HG02884 (cell line): ENCODE measurements around the gene LRRK1.

Source experiments
- ATAC-seq: cut with Tn5 transposase; IDR thresholded peaks from one replicate; pipeline ENCODE4 v1.9.1; 2021; ENCODE audit warnings: mild to moderate bottlenecking, moderate library complexity; ENCODE audit not compliant: unreplicated experiment

LRRK1 gene

DNA sequence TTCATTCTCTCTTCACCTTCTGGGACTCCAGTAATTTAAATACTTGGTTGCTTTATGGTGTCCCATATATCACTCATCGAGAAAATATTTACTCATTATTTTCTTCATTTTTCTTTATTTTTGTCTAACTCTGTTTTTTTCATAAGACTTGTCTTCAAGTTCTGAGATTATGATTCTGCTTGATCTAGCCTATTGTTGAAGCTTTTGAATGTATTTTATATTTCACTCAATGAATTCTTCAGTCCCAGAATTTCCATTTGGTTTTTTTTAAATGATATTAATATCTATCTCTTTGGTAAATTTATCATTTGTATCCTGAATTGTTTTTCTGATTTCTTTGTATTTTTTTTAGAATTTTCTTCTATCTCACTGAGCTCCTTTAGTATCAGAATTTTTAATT lies 117.0 kb downstream of the LRRK1 start:
- ATAC-seq, result no peak

DNA sequence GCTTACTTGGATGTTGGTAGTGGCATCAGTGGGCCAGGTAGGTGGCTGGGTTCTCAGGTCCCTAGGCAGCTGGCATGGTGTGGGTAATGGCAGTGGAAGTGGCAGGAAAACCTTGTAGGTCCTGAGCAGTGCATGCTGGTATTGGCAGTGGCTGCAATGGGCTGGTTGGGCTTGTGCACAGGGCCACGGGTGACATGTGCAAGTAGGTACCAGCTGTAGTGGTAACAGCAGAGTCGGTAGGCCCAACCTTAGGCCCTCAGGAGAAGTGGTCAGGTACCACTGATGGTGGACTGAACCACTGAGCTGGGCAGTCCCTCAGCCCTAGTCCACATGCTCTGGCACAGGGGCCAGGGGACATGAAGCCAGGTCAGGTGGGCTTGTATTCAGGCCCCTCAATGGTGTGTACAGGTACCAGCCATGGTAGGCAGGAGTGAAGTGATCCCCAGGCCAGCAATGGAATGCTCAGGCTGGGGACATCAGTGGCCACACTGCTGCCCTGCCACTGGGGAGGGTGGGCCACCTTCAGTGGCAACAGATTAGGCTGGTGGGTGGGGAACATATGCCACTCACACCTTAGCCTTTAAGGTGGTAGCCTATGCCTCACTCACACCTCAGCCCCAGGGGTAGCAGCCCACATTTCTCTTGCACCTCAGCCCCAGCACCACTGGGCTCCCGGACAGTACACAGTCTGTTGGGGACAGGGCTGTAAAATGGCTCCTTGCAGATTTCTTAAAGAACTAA lies 118.1 kb downstream of the LRRK1 start:
- no peak for ATAC-seq

DNA sequence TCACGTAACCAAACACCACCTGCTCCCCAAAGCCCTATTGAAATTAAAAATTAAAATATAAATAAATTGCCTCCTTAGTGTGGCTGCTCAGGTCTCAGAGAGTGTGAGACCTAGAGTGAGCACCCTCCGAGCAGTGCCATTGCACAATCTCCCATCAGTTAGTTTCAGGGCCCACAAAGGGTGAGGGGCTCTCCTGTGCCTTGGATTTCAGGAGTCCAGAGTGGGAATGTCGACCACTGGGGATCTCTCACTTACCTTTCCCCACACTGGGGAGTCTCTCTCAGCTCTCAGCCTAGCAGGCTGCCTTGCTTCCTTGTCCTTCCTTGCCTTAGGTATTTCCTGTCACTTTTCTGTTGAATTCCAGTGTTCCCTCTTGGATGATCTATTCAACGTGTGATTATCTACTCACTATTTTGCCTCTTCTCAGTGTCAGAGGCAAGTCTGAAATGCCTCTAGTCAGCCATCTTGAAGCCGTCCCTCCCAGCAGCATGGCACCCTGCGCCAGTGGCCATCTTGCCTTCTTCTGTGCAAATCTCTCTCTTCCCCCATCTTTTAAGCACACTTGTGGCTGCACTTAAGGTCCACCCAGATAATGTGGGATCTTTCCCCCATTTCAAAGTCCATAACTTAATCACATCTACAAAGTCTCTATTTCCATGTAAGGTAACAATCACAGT lies 119.3 kb downstream of the LRRK1 start:
- no peak for ATAC-seq

GRCh38 chr15:101039461-101039860 lies 120.3 kb downstream of the LRRK1 start:
- no peak for ATAC-seq

DNA sequence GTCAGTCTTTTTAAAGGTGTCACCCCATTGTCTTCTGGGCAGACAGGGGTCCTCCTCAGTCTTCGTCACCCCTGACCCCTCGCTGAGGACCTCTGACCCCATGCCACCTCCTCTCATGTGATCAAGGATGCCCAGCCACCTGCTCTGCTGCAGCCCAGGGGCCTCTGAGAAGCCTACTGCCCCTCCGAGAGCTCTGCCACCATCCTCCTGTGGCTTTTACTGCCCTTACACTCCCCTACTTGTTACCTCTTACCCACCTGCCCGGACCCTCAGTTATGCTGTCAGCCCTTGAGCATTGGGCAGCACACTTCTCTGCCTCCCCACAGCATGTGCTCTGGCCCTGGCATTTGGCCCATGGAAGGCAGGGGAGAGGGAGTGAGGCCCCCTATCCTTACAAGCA lies 123.2 kb downstream of the LRRK1 start:
- no peak for ATAC-seq

- no peak for ATAC-seq
These were observed 123.9 kb downstream of the LRRK1 start for GRCh38 chr15:101043011-101043410.

GRCh38 chr15:101043911-101044624 lies 124.9 kb downstream of the LRRK1 start:
- no peak for ATAC-seq

DNA sequence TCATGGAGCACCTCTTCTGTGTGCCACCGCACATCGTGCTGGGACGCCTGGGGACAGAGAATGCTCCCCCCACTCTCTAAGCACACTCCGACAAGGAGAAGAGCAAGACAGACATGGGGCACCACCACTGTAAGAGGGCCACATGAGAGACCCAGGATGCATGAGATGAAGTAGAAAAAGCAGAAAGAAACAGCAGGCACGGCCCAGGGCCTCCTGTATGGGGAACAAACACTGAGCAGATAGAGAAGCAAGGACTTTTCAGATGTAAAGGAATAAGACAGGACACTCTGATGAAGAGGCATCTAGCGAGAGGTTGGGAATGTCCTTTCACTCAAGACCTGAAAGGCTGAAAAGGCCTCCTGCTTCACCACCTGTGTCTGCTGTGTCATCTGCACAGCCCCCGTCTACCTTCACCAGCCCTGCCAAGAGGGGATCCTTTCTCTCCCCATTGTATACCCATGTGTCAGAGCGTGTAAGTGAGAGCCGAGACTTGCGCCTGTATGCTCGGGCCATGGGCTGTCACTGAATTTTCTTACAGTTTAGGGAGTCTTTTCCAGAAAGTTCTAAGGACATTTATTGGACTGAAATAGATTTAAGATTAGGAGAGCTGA lies 125.6 kb downstream of the LRRK1 start:
- no peak for ATAC-seq

GRCh38 chr15:101045236-101045646 lies 126.1 kb downstream of the LRRK1 start:
- ATAC-seq, result no peak

DNA sequence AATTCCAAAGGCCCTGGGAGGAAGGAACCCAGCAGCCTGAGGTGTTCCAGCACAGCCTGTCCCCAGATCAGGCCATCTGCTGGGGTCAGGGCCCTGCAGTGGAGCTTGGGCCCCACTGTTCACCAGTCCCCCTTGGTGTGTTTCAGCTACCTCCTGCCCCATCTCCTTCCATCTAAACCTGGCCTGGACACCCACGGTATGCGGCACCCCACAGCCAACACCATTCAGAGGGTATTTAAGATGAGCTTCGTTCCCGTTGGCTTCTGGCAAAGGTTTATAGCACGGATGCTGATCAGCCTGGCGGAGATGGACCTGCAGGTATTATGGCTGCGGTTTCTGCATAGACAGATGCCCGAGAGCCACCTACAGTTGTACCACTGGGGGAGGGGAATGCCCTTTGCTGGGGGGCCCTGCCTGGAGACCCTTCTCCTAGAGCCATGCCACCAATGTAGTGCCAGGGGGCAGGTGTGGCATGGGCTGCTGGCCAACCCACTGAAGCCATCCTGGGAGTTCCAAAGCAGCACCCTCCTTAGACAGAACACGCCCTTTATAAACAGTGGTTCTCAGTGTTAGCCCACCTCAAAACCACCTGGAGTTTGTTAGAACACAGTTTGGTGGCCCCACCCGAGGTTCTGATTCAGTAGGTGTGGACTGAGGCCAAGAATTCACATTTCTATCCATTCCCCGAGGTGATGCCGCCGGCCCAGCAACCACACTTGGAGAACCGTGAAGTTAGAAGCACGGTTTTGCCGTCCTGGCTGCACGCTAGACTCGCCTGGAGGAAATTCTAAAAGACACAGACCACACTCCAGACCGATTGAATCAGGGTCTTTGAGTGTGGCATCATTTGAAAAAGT lies 126.9 kb downstream of the LRRK1 start:
- ATAC-seq, result no peak

DNA sequence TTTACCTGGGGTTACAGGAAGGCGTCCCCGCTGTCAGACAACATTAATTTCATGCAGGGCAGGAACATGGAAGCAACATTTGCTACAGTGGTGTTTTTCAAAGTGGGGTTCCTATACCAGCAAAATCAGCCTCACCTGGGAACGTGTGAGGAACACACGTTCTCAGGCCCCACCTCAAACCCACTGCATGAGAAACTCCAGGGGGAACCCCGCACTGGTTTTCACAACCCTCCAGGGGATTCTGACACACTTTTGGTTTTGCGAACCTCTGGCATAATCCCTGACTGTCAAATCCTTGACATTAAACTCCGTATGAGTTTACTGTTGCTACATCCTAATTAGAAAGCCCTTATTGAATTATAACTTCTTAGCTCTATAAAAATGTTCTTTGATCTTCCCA lies 127.7 kb downstream of the LRRK1 start:
- no peak for ATAC-seq

GRCh38 chr15:101047301-101047781 lies 128.2 kb downstream of the LRRK1 start:
- ATAC-seq, result no peak

DNA sequence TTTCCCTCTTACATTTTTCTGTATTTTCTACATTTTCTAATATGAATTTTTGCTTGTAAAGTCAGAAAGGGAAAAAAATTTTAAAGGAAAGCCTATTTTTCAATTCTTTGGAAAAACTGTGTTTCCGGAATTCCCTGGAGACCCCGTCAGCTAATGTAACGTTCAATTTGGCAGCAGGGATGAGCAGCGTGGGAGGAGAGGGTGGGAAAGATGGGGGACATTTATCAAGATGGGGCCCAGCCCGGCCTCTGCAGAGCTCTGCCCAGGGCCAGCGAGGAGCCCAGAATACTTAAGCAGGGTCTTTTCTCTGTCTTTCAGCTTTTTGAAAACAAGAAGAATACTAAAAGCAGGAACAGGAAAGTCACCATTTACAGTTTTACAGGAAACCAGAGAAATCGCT lies 129.0 kb downstream of the LRRK1 start:
- ATAC-seq, result no peak

DNA sequence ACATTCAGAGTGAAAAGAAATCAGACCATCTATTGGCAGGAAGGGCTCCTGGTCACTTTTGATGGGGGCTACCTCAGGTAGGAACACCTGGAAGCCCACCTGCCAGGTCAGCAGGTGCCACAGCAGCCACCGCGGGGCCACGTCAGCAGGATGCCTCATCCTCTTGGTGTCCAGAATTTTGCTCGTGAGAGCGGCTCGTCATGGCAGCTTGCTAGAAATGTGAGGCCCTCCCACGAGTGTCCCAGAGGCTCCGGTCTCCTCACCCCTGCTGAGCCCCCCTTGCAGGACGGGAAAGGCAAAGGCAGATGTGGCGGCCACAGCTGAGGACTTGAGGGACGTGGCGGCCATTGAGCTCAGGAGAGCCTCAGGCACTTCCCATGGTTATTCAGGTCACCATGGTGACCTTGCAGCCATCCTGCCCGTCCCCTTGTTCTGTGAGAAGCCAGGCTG lies 129.4 kb downstream of the LRRK1 start:
- ATAC-seq, result no peak

GRCh38 chr15:101049282-101049681 lies 130.1 kb downstream of the LRRK1 start:
- ATAC-seq, result no peak

- no peak for ATAC-seq
These were observed 130.9 kb downstream of the LRRK1 start for GRCh38 chr15:101049856-101050622.

DNA sequence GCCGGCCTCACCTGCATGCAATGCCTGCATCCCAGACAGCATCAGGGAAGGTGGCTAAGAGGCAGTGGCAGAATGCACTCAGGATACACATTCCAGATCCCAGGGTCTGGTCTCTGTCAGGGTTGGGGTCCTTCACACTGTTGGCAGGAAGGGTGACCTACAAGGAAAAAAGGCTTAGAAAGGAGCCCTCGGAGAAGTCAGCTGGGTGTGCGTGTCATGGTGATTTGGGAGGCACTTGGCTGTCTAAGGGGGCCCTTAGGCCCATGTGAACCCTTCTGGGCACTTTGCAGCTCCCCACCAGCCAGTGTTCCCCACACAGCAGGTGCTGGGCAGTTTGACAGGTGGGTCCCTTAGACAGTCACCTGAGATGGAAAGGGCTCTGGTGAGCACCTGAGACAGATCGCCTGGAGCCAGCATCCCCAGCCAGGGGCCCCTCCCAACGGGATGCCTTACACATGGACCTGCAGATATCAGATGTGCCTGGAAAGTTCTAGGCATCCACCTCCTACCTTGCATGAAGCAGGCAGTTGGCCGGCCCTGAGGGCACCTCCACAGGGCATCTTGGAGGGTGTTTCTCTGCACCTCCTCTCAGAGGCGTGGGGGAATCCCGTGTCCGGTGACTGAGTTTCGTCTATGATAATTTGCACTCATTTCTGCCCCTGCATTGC lies 131.6 kb downstream of the LRRK1 start:
- ATAC-seq, result no peak

GRCh38 chr15:101051291-101052030 lies 132.3 kb downstream of the LRRK1 start:
- ATAC-seq, result no peak
